Activated T-cell treated with anti-CD3 and anti-CD28 coated beads, Interleukin-2, amount 50 U/mL, for 24 hours (primary cell): Measurements from ENCODE around the gene SLC39A6.
"Not testable (repeated sequence)": the region's sequence is repeated elsewhere in the genome, so short reads cannot be mapped to it uniquely, and the experiment has no call there.

Experiments
- DNase-seq: peaks from one replicate; pipeline ENCODE4 v3.0.0-alpha.2; 2020
- H3K27ac Mint-ChIP-seq: 2 replicates; pipeline ENCODE4 v1.8.0; 2020; ENCODE audit warnings: mild to moderate bottlenecking, mixed read lengths
- H3K27me3 Mint-ChIP-seq: 2 replicates; pipeline ENCODE4 v1.8.0; 2020; ENCODE audit warnings: mixed read lengths
- H3K36me3 Mint-ChIP-seq: 2 replicates; pipeline ENCODE4 v1.8.0; 2020; ENCODE audit warnings: low read depth, mixed read lengths
- H3K4me1 Mint-ChIP-seq: 2 replicates; pipeline ENCODE4 v1.8.0; 2020; ENCODE audit warnings: low read depth, mixed read lengths
- H3K4me3 Mint-ChIP-seq: 2 replicates; pipeline ENCODE4 v1.8.0; 2020; ENCODE audit warnings: mild to moderate bottlenecking, moderate library complexity, mixed read lengths
- H3K9me3 Mint-ChIP-seq: 2 replicates; pipeline ENCODE4 v1.8.0; 2020; ENCODE audit warnings: mixed read lengths

SLC39A6 gene

GRCh38 chr18:36127836-36128529, 1.2 kb downstream of the SLC39A6 start:
- DNase-seq, result no peak
- Mint-ChIP-seq H3K9me3 (no peaks in the 10 kb centered on the region), H3K27ac (peak overlapping the region; percentile 98), H3K4me1 (peaks cover 64% of the 10 kb centered on the region), H3K36me3 (peaks cover 83% of the 10 kb centered on the region), H3K27me3 (no peaks in the 10 kb centered on the region), H3K4me3 (peak overlapping the region; percentile 96)

GRCh38 chr18:36126668-36127067, 2.5 kb downstream of the SLC39A6 start:
- no peaks in the 10 kb centered on the region for H3K9me3 Mint-ChIP-seq
- H3K27me3 Mint-ChIP-seq, result no peaks in the 10 kb centered on the region
- H3K4me1 Mint-ChIP-seq, result peaks cover 51% of the 10 kb centered on the region
- H3K27ac Mint-ChIP-seq, result peak overlapping the region; percentile 7
- peak overlapping the region; percentile 9 for H3K4me3 Mint-ChIP-seq
- H3K36me3 Mint-ChIP-seq, result peaks cover 84% of the 10 kb centered on the region
- no peak for DNase-seq

GRCh38 chr18:36124841-36125240, 4.3 kb downstream of the SLC39A6 start:
- no peak for DNase-seq
- Mint-ChIP-seq H3K4me1 (peaks cover 41% of the 10 kb centered on the region), H3K9me3 (no peaks in the 10 kb centered on the region), H3K36me3 (peaks cover 84% of the 10 kb centered on the region), H3K27ac (no peak overlapping the region), H3K27me3 (no peaks in the 10 kb centered on the region), H3K4me3 (no peak overlapping the region)

- H3K27me3 Mint-ChIP-seq, result no peaks in the 10 kb centered on the region
- no peak overlapping the region for H3K4me3 Mint-ChIP-seq
- peaks cover 12% of the 10 kb centered on the region for H3K4me1 Mint-ChIP-seq
- peaks cover 94% of the 10 kb centered on the region for H3K36me3 Mint-ChIP-seq
- H3K9me3 Mint-ChIP-seq, result no peaks in the 10 kb centered on the region
- no peak overlapping the region for H3K27ac Mint-ChIP-seq
- no peak for DNase-seq
Measured at GRCh38 chr18:36120297-36120696, 8.8 kb downstream of the SLC39A6 start.

GRCh38 chr18:36116771-36117170, 12.4 kb downstream of the SLC39A6 start:
- DNase-seq, H3K4me3 Mint-ChIP-seq, H3K9me3 Mint-ChIP-seq, H3K27ac Mint-ChIP-seq, H3K4me1 Mint-ChIP-seq, H3K27me3 Mint-ChIP-seq: not testable (repeated sequence)
- H3K36me3 Mint-ChIP-seq, result peaks cover 92% of the 10 kb centered on the region

GRCh38 chr18:36114738-36115137, 14.4 kb downstream of the SLC39A6 start:
- Mint-ChIP-seq H3K9me3 (no peaks in the 10 kb centered on the region), H3K4me1 (no peaks in the 10 kb centered on the region), H3K4me3 (no peak overlapping the region), H3K27ac (no peak overlapping the region), H3K36me3 (peaks cover 90% of the 10 kb centered on the region), H3K27me3 (no peaks in the 10 kb centered on the region)
- DNase-seq, result no peak

GRCh38 chr18:36114251-36114650, 14.9 kb downstream of the SLC39A6 start:
- DNase-seq, result no peak
- H3K27me3 Mint-ChIP-seq, result no peaks in the 10 kb centered on the region
- H3K36me3 Mint-ChIP-seq, result peaks cover 92% of the 10 kb centered on the region
- no peaks in the 10 kb centered on the region for H3K4me1 Mint-ChIP-seq
- H3K9me3 Mint-ChIP-seq, result no peaks in the 10 kb centered on the region
- H3K4me3 Mint-ChIP-seq, result no peak overlapping the region
- H3K27ac Mint-ChIP-seq, result no peak overlapping the region

- Mint-ChIP-seq H3K9me3 (no peaks in the 10 kb centered on the region), H3K27ac (peak overlapping the region; percentile 55), H3K4me3 (no peak overlapping the region), H3K4me1 (no peaks in the 10 kb centered on the region), H3K36me3 (peaks cover 89% of the 10 kb centered on the region), H3K27me3 (no peaks in the 10 kb centered on the region)
- no peak for DNase-seq
Measured at GRCh38 chr18:36112302-36112701, 16.8 kb downstream of the SLC39A6 start.

GRCh38 chr18:36109737-36110136, 19.4 kb downstream of the SLC39A6 start:
- Mint-ChIP-seq H3K27me3 (no peaks in the 10 kb centered on the region), H3K9me3 (no peaks in the 10 kb centered on the region), H3K36me3 (peaks cover 65% of the 10 kb centered on the region), H3K4me3 (no peak overlapping the region), H3K27ac (no peak overlapping the region), H3K4me1 (no peaks in the 10 kb centered on the region)
- DNase-seq, result no peak

- H3K36me3 Mint-ChIP-seq, result peaks cover 54% of the 10 kb centered on the region
- H3K27ac Mint-ChIP-seq, result no peak overlapping the region
- no peak overlapping the region for H3K4me3 Mint-ChIP-seq
- no peaks in the 10 kb centered on the region for H3K9me3 Mint-ChIP-seq
- no peaks in the 10 kb centered on the region for H3K27me3 Mint-ChIP-seq
- peaks cover 2% of the 10 kb centered on the region for H3K4me1 Mint-ChIP-seq
- DNase-seq, result no peak
Measured at GRCh38 chr18:36108601-36109000, 20.5 kb downstream of the SLC39A6 start.

- Mint-ChIP-seq H3K9me3 (no peaks in the 10 kb centered on the region), H3K36me3 (peaks cover 51% of the 10 kb centered on the region), H3K27me3 (no peaks in the 10 kb centered on the region), H3K4me3 (no peak overlapping the region), H3K27ac (no peak overlapping the region), H3K4me1 (peaks cover 2% of the 10 kb centered on the region)
- DNase-seq, result no peak
Measured at GRCh38 chr18:36108196-36108595, 20.9 kb downstream of the SLC39A6 start.

GRCh38 chr18:36107477-36107876, 21.7 kb downstream of the SLC39A6 start:
- Mint-ChIP-seq H3K4me3 (no peak overlapping the region), H3K36me3 (peaks cover 44% of the 10 kb centered on the region), H3K9me3 (no peaks in the 10 kb centered on the region), H3K27me3 (no peaks in the 10 kb centered on the region), H3K4me1 (peaks cover 2% of the 10 kb centered on the region), H3K27ac (no peak overlapping the region)
- no peak for DNase-seq

- H3K4me1 Mint-ChIP-seq, result peaks cover 2% of the 10 kb centered on the region
- DNase-seq, result no peak
- no peak overlapping the region for H3K4me3 Mint-ChIP-seq
- H3K27me3 Mint-ChIP-seq, result peaks cover 3% of the 10 kb centered on the region
- H3K27ac Mint-ChIP-seq, result no peak overlapping the region
- H3K9me3 Mint-ChIP-seq, result no peaks in the 10 kb centered on the region
- peaks cover 20% of the 10 kb centered on the region for H3K36me3 Mint-ChIP-seq
Measured at GRCh38 chr18:36104749-36105148, 24.4 kb downstream of the SLC39A6 start.

GRCh38 chr18:36101943-36102342, 27.2 kb downstream of the SLC39A6 start:
- no peaks in the 10 kb centered on the region for H3K36me3 Mint-ChIP-seq
- H3K4me1 Mint-ChIP-seq, result peaks cover 2% of the 10 kb centered on the region
- H3K4me3 Mint-ChIP-seq, result no peak overlapping the region
- no peak for DNase-seq
- H3K27me3 Mint-ChIP-seq, result peaks cover 3% of the 10 kb centered on the region
- H3K27ac Mint-ChIP-seq, result no peak overlapping the region
- H3K9me3 Mint-ChIP-seq, result no peaks in the 10 kb centered on the region

GRCh38 chr18:36099311-36099710, 29.8 kb downstream of the SLC39A6 start:
- Mint-ChIP-seq H3K4me1 (peaks cover 2% of the 10 kb centered on the region), H3K27me3 (peaks cover 3% of the 10 kb centered on the region), H3K4me3 (no peak overlapping the region), H3K36me3 (no peaks in the 10 kb centered on the region), H3K9me3 (no peaks in the 10 kb centered on the region), H3K27ac (no peak overlapping the region)
- DNase-seq, result no peak

GRCh38 chr18:36096955-36097354, 32.2 kb downstream of the SLC39A6 start:
- H3K27ac Mint-ChIP-seq, result no peak overlapping the region
- H3K9me3 Mint-ChIP-seq, result no peaks in the 10 kb centered on the region
- no peaks in the 10 kb centered on the region for H3K36me3 Mint-ChIP-seq
- no peak for DNase-seq
- peaks cover 3% of the 10 kb centered on the region for H3K27me3 Mint-ChIP-seq
- H3K4me1 Mint-ChIP-seq, result peaks cover 5% of the 10 kb centered on the region
- no peak overlapping the region for H3K4me3 Mint-ChIP-seq
